GM19239 (cell line): ENCODE results near the gene RALGPS1.
A peak's percentile ranks its signal among the peaks of the same experiment; 100 is the strongest.

Source experiments
- DNase-seq: peaks from one replicate; pipeline ENCODE4 v3.0.0; 2011; ENCODE audit warnings: low spot score; ENCODE audit not compliant: insufficient read length
- FAIRE-seq: peaks from 2 replicates; lab custom pipeline; 2011; peaks lifted over from hg19 to GRCh38; lab: Jason Lieb, UNC

RALGPS1 gene

DNA sequence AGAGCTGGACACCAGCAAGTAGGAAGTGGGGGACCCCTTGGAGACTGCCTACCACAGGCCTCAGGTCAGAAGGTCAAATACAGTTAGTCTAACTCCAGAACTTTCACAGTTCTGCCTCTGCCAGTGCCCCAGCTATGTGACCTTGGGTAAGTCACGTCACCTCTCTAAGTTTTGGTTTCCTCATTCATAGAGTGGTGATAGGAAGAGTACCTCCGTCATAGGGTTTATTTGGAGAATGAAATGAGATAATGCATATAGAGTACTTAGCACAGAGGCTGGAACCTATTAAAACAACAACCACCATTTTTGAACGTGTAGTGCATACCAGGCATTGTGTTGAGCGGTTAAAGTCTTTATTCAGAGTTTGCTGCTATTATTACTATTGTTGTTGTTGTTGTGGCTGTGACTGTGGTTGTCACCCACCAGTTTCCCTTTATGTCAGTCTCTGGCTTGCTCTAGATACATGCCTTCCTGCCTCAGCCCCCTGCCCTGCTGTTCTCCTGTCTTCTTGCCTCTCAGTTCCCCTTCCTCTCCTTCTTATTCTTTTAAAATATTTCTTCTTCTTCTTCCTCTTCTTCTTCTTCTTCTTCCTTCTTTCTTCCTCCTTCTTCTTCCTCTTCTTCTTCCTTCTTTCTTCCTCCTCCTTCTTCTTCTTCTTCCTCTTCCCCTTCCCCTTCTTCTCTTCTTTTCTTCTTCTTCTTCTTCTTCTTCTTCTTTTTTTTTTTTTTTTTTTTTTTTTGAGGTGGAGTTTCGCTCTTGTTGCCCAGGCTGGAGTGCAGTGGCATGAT lies 67.8 kb downstream of the RALGPS1 start:
- FAIRE-seq (peak; percentile 18), DNase-seq (no peak)

DNA sequence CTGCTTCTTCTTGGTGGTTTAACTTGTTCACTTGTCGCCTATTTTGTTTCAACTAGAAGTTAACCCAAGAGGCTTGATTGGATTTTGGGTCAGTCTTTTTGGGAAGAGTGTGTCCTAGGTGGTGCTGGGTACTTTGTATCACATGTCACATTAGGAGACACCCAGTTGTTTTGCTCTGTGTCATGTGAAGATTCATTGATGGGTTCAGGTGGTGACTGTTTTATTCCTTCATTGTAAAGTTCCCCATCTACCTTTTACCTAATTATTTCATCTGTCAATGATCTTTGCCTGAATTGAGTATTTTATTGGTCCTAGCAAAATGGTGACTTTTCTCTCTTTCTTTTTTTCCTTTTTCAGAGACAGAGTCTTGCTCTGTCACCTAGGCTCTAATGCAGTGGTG lies 69.2 kb downstream of the RALGPS1 start:
- no peak for DNase-seq
- FAIRE-seq = no peak

DNA sequence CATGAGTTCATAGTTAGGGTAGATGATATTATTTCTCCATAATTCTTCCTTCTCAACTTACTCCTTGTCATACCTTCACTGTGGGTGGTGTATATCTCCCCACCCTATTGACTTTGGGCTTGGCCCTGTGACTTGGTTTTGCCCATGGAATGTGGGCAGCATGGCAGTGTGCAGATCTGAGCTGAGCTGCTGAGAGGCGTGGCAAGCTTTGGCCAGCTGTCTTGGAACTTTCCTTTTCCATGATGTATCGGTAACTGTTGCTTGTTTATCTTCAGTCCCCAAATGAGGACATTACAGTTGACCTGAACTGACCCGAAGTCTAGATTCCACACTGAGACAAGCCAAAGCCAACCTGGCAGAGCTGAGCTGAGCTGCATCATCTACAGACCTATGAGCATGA lies 70.4 kb downstream of the RALGPS1 start:
- DNase-seq (no peak), FAIRE-seq (no peak)

DNA sequence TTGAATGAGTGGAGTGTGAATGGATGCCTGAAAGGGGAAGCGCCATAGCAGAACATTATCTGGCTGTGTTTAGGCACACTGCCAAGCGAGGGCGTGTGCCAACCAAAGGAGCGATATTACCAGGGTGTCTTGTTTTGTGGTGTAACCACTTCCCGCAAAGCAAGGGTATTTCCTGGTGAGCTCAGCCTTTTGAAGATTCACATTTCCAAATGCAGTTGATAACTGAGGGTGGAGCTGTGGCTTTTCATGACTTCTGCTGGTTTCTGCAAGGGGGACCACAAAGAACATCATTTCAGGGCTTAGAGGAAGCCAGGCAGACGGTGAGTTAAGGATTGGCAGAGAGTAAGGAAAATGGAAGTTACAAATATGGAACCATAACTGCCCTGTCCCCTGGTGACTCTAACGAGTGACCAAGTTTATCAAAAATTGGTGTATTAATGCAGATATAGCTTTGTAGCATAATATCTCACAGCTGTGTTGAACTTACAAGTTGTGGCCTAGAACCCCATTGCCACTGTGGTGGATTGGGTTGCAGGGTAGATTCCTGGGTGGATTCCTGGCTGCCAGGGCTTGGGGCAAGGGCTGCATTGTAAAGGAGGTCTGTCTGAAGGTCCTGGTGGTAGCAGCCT lies 71.4 kb downstream of the RALGPS1 start:
- DNase-seq (peak; percentile 42), FAIRE-seq (peak; percentile 93)

DNA sequence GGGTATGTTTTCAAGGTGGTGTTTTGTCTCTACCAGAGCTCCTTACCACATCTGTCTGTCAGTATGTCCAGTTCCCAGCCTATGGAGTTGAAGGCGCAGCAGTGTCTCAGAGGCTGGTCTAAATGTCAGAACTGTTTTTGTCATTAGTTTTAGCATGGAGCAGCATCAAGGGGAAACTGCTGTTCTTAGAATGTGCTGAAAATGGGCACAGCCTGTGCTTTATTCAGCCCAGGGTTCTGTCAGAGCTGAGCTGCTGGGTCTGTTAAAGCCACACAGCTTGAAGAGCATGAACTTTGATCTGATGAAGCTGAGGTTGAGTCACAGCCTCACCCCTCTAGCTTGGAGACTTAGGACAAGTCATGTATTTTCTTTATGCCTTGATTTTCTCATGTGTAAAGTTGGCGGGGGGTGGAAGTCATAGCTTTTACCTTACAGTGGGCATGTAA lies 71.9 kb downstream of the RALGPS1 start:
- FAIRE-seq = peak; percentile 63
- no peak for DNase-seq

DNA sequence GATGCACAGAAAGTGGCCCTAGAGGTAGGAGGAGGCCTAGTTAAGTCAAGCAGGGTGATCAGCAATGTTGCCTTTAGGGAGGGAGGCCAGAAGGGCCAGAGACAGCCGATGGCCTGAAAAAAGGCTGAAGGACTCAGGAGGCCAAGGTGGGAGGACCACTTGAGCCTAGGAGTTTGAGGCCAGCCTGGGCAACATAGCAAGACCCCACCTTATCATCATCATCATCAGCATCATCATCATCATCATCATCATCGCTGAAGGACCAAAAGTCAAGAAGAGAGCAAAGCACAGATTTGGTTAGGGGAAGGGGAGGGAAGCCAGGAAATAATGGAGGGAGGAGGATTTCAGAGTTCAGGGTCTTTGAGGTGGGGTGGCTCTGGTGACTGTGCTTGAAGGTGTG lies 74.3 kb downstream of the RALGPS1 start:
- no peak for DNase-seq
- FAIRE-seq = no peak

DNA sequence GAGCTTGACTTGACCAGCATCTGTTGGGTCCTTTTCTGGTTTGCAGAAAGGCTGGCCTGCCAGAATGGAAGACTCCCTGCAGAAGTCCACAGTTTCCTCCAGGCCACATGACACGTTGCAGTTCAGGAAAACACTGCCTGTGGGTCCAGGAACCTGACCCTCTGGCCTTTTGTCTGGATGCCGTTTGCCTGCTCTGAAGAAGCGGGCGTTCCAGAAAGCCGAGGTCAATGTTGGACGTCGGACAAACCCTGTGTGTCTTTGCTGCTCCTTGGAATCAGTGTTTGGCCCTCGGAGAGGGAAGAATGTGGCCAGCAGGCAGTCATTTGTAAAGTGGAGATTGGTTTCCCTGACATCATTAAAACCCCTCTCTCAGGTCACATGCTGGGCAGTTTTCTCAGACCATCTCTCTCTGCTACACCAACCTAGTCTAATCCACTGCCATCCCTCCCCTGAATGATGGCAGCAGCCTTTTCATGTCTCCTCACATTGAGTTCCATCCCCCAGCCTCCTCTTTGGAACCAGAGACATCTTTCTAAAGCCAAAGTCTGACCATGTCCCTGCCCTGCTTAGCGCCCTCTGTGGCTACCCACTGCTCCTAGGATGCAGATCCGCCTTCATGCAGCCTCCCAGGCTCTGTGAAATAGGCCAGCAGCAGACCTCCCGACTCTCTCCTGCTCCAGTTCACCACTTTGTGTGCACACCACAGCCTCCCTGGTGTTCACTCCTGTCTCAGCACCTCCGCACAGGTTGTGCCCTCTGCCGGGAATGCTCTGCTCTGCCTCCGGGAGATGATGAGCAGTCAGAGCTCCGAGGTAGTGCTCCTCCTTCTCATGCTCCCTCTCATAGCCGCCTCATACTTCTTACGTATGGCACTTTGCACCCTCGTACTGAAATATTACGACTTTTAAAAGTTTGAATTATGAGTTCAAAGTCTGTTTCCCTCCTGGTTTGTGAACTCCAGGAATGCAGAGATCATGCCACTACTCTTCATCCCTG lies 75.6 kb downstream of the RALGPS1 start:
- no peak for FAIRE-seq
- DNase-seq = no peak

DNA sequence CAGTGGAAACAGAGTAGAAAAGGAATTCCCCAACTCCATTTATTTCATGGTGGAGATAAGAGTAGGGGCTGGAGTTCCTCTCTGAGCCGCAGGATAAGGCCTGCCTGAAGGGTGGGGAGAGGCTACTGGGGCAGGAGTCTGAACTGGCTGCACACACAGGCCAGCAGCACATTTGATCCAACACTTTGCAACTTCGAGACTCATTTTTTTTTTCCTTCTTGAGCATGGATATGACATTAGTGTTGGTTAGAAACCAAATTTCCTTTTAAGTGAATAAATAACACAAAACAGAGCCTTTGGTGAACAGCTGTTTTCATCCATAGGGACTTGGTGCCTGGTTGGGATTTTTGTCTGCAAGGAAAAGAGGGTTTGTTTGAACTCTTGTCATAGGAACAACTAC lies 76.6 kb downstream of the RALGPS1 start:
- DNase-seq (no peak), FAIRE-seq (no peak)

DNA sequence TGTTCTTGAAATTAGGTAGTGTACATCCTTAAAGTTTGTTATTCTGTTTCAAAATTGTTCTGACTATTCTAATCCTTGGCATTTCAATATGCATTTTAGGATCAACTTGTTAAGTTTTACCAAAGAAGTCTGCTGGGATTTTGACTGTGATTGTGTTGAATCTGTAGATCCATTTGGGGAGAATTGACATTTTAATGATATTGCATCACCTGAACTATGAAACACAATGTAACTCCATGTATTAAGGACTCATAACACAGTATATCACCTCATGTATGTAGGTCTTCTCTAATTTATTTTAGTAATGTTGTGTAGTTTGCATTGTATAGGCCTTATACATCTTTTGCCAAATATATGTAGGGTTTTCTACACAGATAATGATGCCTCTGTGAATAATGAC lies 77.8 kb downstream of the RALGPS1 start:
- no peak for FAIRE-seq
- no peak for DNase-seq

DNA sequence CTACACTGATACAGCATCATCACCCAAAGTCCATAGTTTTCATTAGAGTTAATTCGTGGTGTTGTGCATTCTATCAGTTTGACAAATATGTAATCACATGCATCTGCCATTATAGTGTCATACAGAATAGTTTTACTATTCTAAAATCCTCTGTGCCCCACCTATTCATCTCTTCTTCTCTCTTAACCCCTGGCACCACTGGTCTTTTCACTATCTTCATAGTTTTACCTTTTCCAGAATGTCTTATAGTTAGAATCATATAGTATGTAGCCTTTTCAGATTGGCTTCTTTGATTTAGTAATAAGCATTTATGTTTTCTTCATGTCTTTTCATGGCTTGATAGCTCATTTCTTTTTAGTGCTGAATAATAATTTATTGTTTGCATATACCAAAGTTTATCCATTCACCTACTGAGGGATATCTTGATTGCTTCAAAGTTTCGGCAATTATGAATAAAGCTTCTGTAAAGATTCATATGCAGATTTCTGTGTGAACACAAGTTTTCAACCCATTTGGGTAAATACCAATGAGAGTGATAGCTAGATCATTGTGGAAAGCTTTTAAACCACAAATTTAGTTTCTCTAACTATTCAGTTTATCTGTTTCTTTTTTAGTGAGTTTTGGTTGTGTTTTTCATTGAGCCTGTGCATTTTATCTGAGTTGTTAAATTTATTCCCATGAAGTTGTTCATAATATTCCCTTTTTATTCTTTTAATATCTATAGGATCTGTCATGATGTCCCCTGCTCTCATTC lies 84.9 kb downstream of the RALGPS1 start:
- peak; percentile 69 for FAIRE-seq
- no peak for DNase-seq

DNA sequence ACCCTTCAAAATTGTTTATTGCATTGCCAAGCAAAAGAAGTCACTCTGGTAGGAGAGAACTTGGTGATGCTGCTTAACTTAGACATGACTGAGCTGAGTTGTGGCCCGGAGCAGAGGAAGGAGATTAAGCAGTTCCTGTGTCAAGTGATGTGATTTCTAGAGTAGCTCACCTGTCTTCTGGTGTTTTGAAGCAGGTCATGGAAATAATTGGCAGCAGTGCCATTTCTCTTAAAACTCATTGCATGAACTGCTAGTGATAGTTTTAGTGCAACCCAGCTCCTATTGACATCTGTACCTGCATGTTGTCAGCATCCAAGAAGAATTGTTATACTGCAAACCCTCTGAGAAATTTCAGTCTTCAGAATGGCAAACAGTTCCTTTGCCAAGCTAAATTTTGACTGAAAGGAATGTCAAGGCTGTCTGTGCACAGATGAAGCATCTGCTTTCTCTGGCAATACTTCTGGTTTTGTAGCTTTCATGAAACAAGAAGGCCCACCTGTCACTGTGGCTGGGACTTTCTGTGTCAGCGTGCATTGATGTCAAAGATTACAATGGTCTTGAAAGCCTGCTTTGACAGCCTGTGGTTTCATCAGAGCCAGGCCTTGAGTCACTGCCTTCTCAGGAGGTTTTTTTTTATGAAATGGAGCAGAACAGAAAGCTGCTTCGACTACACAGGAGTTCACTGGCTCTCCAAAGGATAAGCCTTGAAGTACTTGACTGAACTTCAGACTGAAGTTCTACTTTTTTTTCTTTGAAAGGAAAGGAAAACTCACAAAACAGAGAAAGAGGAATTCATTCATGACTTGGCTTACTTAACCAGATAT lies 90.6 kb downstream of the RALGPS1 start:
- DNase-seq (peak; percentile 74), FAIRE-seq (peak; percentile 97)

DNA sequence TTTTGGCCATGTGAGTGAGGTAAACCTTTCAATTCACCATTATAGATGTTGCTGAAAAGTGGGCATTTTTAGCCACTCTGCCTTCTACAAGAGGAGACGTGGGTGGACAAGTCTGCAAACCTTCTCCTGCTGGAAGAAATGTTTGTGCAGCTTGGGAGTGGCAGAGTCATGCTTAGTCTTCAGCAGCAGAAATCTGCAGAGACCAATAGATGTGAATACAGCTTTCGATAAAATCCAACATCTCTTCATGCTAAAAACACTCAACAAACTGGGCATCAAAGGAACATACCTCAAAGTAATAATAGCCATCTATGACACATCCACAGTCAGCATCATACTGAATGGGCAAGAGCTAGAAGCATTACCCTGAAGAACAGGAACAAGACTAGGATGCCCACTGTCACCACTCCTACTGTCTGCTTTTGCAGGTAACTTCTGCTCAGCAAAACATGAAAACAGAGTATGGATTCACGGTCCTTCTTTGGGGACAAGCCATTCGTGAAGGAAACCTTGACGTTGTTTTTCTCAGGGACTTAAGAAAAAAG lies 91.3 kb downstream of the RALGPS1 start:
- DNase-seq (no peak), FAIRE-seq (peak; percentile 26)

DNA sequence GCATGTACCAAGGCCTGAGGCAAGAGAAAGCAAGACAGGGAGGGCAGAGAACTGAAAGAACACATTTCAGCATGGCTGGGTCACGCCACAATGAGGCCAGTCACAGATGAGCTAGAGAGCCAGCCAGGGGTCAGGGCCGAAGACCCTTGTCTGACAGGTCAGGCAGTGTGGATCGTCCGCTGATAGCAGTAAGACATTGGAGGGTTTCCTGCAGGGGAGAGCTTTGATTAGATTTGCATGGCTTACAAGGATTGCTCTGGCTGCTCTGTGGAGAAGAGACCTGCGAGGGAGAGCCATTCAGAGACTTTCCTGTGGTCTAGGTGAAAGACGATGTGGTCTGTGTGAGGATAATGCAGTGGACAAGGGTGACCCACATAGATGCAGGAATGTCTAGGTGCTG lies 93.1 kb downstream of the RALGPS1 start:
- no peak for DNase-seq

DNA sequence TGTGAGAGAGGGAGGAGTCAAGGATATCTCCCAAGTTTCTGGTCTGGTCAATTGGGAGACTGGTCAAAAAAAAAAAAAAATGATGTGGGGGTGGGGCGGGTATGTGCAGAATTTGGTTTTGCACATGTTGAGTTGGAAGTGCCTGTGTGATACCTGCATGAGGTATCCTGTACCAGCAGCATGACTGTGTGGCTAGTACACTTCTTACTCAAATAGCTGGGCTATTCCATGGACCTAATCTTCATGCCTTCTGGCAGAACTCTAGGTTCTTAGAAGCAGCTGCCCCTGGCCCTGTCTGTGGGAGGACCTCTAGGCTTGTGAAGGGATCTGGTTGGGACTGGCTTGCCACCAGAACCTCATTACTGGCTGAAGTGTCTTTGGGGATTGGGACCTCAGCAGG lies 93.5 kb downstream of the RALGPS1 start:
- FAIRE-seq = no peak
- no peak for DNase-seq

More for the DNA sequence above, 93.1 kb downstream of the RALGPS1 start:
- peak; percentile 89 for FAIRE-seq

DNA sequence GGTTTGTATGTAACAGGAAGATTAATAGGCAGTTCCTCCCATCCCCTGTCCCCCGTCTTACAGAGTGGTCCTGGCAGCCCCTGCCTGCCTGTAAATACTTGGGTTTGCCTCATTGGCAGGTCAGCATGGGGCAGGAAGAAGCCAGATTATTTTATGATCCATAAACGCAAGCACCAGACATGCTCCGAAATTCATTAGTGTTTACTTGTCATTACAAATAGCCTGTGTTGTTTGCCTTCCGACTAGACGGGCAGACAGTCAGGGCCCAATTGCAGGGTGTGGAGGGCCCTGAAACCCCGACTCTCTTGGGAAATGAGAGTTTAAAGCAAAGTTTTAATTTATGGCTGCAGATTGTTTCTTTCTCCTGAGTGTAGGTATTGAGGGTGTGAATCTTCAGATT lies 97.2 kb downstream of the RALGPS1 start:
- no peak for DNase-seq

DNA sequence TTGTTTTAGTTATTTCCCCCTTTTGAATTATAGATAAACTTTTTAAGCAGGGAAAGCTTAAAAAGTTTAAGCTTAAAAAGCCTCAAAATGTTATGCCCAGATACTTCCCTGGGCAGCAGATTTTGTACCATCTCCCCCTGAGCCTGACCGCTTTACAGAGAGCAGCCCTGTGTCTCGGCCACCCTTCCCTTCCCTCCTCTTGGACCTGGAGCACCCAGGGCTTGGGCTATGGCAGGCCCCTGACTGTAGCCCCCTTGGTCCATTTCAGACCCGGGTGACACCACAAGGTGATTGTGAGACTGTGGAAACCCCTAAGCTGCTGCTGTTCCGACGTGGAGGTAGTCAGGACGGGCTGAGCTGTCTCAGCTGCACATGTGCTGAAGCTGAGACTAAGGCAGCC lies 97.7 kb downstream of the RALGPS1 start:
- DNase-seq (no peak), FAIRE-seq (no peak)

More for the DNA sequence above, 97.2 kb downstream of the RALGPS1 start:
- no peak for FAIRE-seq

DNA sequence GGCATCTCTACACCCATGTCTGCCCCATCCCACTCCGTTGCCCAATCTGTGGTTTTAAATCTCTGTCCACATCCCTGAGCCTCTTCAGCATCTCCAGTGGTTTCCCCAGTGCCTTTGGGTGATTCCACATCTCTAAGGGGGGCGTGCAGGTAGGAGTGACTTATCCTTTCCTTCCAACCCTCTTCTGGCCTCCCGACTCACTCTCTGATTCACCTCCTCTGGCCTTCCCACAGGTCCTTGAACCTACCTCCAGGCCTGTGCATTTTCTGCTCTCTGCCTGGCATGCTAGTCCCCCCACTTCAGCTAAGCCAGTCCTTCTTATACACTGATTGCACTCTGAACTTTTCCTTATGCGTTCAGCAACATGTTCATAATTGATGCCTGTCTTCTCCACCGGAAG lies 99.0 kb downstream of the RALGPS1 start:
- FAIRE-seq (no peak), DNase-seq (no peak)

DNA sequence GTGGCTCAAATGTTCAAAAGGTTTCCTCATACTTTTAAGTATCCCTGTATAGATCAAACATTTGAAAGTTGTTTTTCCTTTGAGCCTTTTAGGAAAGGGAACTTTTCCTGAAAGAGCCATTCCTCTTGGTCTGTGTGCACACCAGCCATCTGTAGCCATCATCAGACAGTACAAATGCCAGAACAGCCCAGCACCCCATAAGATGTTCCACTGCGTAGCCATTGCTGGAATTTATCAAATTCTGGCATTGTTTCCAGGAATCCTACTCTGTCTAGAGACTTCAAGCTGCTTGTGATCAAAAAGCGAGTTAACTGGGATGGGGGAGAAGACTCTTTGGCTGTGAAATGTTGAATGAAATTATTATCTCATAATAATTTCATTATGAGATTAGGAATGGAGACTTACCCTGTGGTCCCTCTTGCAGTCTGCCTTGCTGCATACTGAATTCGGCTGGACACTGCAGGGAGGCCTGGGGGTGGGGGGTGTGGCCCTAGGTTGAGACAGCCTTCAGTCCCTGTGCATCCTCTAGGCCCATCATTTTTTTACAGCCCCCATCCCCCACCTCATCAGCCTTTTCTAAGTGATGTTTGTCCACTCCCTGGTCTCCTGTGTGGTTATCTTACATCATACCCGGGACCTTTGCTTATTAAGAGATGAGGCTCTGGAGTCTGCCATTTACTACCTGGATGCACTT lies 99.8 kb downstream of the RALGPS1 start:
- DNase-seq = no peak
- no peak for FAIRE-seq
